NCI-H128 (cell line): ENCODE results near the gene LRIG1.

Experiments used
- DNase-seq: peaks from one replicate; lab custom pipeline; 2025; ENCODE audit not compliant: unreplicated experiment; lab: John Stamatoyannopoulos, UW

LRIG1 gene

DNA sequence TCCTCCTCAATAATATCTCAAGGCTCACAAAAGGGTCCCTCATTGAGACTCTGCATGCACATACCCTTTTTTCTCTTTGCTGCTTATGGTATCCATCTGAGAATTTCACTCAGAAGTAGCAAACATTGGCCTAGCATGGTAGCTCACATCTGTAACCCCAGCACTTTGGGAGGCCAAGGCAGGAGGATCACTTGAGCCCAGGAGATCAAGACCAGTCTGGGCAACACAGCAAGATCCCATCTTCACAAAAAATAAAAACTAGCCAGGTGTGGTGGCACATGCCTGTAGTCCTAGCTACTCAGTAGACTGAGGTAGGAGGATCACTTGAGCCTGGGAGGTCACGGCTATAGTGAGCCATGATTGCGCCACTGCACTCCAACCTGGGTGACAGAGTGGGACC is 11.7 kb downstream of the LRIG1 start:
- DNase-seq = no peak

DNA sequence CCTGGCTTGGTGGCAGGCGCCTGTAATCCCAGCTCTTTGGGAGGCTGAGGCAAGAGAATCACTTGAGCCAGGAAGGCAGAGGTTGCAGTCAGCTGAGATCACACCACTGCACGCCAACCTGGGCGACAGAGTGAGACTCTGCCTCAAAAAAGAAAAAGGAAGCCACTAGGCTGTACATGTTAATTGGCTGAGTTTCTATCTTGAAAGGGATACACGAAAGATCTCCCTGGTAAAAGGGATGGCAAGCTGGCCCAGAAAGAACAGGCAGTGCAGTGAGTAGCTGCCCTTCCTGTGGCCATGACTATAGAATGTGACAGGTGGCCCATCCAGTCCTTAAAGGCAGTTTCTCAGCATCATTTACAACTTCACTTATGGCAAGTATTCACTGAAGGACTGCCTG is 12.3 kb downstream of the LRIG1 start:
- DNase-seq = no peak

DNA sequence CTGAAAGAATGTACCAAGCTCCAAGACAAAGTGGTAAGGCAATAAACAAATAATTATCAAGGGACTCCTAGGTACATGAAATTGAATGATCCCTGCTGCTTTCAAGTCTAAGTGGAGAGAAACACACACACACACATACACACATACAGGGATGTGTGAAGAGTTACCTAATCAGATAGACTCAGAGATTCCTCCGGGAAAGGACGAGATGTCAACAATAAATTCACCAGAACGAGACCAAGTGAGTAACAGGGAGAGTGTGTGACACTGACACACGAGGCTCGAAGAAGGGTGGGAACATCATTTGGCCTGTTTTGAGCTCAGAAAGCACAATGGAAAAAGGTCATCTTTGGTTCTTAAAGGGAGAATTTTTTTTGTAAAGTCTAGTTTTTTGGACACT is 13.4 kb downstream of the LRIG1 start:
- no peak for DNase-seq

DNA sequence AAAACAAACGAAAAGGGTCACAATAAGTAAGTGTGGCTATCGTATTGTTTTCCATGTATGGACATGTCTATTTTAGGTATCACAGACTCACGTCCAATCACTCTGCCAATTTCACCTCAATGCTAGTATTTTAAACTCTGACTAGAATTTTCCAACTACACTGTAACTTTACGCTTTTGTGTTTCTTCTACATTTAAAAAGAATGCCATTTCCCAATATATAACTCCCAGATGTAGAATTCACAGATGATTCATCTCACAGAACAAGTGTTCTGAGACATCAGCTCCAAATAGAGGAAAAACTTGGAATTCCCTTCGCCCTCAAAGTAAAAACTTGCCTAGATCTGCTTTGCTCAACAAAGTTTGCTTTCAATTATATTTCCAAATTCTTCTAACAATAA is 14.2 kb downstream of the LRIG1 start:
- no peak for DNase-seq

DNA sequence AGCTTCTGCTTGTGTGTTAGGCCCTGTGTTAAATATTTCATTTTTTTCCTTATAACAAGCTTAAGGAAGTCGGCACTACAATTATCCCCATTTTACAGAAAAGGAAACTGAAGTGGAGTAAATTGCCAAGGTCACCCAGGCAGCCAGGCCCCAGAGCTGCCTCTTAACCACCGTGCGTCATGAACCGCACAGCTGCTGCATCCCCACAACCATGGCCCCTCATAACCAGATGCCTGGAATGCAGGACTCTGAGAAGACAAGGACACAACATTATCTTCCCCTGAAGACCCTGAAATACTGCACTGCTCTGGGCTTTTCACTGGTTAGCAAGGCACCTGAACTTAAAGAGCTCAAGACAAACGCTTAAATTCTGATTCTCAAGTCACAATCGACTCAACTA is 14.6 kb downstream of the LRIG1 start:
- DNase-seq = no peak

DNA sequence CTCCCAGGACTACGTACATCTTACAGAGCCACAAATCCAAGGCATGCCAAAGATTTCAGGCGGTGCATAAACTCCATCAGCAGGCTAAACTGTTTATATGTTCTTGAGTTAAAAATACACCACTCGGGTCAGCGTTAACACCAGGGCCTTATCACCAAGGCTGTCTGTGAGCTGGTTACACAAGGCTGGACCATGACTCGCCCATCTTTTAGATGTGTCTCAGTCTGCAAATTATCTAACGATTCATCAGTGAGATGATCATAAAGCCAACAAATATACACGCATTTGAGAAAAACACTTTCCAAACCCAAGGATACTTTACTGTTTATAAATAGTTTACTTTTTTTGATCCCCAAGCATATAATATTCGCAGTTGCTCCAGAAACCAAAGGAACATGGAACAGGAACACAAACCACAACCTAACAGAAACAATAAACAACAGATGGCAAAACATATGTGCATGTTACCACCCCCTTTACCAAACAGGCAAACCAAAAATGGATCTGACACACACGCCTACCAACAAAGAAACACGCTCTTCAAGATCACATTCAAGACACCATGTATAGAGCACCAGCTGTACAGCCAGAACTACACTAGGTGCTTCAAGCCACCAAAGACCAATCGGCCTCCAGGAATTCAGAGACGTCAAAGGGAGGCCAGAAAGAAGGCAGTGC is 15.4 kb downstream of the LRIG1 start:
- DNase-seq = no peak

DNA sequence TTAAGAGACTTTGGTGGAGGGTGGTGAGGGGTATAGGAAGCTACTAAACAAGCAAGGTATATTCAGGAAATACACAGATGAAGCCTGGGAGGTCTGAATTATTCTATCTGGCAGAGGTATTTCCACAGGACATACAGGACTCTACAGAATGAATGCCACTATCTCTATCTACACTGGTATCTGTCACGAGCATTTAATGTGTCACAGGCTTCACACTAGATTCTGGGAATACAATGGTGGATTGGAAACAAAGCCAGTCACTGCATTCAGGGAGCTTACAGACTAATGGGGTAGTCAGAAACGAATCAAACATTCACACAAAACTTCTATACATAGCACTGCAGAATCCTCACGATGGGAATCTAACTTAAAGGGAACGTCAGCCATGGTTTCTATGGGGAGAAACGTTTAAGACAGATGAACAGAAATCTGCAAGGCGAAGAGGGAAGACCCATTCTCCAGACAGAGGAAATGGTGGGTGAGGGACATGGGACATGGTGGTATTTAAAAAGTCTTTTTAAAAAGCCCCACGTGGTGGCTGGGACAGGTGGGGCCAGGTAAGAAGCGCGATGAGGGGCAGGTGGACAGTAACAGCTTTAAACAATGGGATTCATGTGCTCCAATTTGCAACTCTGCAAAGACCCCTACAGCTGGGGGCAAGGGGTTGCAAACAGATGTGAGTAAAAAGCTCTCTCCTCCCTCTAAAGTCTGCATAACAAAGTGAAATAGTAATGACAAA is 16.5 kb downstream of the LRIG1 start:
- no peak for DNase-seq

DNA sequence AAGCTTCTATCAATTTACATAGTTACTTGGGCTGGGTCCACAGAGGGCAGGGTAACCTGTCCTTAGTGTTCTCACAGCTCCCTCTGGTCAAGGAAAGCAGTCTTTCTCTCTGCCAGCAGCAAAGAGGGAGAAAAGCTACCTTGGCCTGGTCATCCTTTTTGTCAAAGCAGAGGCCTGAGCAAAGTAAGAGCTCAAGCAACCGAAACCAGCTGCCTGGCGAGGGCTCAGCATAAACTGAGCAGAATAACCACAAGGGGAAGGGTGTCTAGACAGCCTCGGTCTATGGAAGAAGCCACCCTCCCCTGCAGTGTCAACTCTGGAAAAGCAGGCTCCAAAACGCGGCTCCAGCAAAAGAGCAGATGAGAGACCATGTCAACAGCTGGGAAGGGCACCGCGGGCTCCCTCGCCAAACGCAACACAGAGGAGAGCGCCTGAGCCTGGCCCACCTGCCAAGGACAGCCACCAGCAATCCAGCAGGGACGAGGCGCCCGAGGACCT is 17.4 kb downstream of the LRIG1 start:
- DNase-seq = no peak

DNA sequence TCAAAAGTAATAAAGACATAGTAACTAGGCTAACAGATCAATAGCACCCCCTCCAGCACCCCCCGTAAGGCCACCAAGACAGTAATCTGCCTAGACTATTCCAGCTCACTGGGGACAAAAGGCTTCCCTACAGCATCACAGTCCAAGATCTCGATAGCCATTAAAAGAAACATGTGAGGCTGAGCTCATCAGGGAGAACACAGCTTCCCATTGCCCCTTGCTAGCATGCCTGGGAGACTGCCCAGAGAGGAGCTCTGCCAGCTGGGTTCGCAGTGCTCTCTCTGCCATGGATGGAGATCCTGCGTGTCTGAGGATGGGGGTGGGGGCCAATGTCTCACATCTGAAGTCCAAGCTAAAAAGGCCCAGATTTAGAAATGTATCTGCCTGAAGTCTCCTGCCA is 17.8 kb downstream of the LRIG1 start:
- DNase-seq = no peak

DNA sequence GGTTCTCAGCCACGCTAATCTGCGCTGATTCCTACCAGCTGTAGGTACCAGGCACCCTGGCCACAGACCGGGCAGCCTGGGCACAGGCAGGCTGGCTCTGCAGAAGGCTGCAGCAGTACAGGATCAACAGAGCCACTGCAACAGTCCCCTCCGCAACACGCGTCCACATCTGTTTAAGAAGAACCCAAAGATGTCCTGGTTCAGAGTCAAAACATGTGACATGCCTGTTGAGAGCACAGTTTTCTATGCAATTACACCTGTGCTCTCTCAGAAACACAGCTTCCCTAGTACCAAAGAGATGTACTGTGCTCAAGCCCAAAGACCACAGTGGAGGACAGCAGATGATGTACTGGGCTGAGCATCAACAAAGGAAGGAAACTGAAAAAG is 18.8 kb downstream of the LRIG1 start:
- DNase-seq = no peak

DNA sequence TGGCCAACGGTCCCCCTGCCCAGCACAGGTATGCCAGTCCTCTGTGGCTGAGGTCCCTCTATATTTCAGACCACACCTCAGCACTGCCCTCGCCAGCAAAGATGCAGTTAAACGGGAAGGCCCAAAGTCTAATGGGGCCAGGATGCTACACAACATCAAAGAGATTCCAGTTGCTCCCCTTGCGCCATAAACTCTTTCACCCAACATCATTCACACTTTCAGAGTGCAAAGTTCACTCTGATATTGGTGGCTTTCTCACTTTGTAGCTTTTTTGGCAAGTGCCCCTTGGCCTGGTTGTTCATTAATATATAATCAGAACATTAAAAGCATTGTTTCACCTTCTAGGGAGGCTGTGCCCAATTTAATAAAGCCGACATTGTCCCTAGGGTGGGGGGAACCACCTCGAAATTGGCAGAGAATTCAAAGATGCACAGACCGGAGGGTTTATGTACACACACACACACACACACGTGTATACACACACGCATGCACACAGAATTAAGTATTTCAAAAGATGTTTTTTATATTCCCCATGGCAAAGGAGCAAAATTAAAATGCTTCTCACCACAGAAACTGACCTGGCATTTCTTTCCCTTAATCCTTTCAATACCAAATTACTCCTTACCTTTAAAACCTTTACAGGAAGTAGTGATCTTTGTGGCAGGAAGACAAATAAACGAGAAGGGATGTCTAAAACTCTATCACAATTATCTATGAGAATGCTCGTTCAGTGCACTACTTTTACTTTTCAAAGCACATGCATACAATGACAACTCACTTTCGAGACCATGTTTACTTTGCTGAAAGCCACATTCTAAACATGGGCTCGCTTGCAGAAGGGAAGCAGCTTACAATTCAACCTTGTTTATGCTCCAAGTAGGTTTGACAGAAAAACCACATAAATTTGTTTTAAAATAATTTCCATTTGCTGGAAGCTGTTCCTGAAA is 19.5 kb downstream of the LRIG1 start:
- DNase-seq = no peak

DNA sequence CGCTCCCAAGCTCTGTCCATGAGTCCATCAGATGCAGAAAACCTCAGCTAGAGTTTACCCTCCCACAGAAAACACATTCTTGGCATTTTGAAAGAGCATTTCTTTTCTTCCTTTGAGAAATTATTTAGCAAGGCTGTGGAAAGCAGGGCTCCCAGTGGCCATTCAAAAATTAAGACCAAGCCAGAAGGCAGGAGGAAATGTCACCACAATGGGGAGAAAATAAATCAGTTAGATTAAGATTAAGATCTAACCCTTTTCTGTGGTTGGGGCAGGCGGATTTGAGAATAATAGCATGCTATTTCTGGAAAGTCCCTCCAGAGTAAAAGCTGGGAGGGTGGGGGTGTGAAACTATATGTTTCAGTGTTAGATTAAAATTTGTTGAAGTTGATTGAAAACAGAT is 20.2 kb downstream of the LRIG1 start:
- DNase-seq = no peak

DNA sequence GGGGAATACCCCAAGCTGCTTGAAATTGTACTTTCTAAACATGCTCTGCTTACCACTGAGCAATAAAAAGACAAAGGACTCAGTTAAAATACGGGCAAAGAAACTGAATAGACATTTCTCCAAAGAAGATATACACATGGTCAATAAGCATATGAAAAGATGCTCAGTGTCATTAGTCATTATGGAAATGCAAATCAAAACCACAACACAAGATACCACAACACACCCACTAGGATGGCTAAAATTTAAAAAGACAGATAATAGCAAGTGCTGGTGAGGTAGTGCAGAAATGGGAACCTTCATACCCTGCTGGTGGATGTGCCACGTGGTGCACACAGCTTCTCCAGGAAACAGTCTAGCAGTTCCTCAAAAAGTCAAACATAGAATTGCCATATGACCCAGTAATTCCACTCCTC is 21.3 kb downstream of the LRIG1 start:
- no peak for DNase-seq

DNA sequence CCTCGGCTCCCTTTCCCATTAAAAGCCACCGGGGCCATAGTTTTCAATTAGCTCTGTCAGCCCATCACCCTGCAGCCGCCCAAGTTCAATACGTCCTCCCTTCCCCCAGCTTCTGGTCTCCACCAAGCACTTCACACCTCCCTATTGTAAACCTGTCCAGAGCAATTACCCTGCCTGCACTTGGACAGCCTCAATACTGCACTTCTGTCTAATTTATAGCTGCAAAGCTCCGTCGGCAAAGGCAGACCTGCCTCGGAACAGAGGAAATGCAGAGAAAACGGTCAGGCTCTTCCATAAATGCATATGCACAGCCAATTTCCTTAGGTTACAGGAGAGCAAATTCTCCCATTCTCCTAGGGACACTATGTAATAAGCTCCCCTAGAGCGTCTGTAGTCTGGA is 21.9 kb downstream of the LRIG1 start:
- no peak for DNase-seq

DNA sequence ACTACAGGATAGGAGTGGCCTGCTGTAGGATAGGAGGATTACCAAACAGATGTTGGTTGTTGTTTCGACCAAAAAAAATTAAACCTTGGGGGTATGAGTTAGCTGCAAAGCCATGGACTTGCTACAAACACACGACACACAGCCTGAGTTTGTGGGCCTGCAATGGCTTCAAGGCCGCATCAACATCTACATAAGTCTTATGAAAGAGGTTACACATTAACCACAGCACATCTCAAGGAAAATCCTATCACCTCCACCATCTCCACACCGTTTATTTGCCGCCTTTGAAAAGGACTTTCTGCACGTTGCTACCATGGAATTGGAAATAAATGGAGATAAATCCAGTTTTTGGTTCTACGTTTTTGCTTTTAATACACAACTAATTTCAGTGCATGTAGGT is 23.0 kb downstream of the LRIG1 start:
- no peak for DNase-seq

DNA sequence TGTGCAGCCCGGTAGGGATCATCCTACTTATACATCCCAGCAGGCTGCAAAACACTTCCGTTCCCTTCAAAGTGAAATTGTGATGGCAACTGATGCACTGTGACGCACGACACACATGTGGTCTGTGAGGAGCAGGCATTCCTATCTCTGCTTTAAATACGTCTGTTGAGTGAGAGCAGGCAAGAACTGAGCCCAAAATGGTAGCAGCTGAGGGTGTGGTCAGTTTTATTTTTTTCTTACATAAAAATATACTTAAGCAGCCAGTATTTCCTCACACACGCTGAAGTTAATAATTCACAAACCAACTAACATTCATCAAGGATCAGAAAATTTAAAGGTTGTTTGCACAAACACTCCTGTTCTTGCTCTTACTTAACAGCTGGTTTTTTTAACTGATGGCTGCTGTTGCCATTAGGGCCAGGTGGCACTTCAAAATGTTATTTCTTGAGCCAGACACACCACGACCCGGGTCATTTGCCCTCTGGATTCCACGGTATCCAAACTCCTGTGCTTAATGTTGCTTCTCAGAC is 23.9 kb downstream of the LRIG1 start:
- DNase-seq = no peak

DNA sequence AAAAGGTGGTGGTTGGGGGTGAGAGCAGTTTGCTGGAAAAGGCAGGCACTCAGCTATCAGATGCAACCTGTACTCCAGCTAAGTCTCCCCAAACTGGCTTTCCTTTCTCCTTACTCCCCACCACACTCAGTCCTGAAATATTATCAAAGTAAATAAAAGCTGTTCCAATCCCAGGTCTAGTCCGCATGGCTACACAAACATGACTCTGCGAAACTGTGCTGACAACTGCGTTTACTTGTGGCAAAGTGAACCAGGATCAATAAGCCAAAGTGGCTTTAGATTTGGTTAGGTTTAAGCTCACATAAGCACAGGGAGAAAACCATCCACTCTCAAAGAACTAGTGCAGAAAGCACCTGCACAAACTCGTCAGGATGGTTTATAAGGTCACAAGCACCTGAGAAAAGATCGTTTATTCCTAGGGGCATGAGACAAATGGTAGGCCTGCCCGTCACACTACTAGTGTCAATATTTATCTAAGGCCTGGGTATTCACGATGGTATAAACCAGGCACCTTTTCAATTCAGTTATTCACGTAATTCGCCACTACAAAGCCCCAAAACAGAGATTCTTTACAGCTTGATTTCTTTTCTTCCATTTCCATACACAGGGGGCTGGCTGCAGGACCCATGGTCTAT is 25.3 kb downstream of the LRIG1 start:
- DNase-seq = no peak

DNA sequence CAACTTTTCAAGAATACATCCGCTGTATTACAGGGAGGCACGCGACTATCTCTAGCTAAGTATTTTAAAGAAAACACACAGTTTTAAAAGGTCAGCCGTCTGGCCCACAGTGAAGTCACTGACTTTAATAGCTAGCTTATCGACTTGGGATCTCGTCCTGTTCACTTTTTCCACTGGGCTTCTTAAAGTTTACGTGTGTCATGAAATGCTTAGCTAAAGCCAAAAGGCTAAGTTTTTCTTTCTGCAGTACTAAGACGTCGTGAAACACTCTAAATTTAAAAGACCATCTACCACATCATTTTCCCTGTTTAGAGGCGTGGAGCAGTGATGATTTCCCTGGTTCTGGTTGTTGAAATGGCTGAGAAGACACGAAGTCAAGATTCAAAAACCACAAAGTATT is 27.1 kb downstream of the LRIG1 start:
- DNase-seq = no peak

DNA sequence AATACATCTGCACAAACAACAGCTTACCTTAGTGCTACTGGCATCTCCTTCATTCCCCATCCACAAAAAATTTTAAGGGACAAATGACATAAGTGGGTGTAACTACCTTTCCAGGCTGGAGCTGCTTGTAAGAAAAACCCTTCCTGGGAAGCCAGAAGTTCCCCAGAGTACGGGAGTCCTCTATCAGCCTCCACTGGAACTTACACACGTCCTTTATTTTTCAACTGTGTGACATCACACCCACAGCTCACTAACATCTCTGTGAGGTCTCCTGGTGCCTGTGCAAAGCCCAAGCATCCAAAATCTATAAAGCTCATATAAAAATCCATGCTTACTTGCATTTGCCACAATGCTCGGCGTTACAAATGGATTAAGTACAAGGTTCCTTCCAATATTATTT is 27.6 kb downstream of the LRIG1 start:
- no peak for DNase-seq

DNA sequence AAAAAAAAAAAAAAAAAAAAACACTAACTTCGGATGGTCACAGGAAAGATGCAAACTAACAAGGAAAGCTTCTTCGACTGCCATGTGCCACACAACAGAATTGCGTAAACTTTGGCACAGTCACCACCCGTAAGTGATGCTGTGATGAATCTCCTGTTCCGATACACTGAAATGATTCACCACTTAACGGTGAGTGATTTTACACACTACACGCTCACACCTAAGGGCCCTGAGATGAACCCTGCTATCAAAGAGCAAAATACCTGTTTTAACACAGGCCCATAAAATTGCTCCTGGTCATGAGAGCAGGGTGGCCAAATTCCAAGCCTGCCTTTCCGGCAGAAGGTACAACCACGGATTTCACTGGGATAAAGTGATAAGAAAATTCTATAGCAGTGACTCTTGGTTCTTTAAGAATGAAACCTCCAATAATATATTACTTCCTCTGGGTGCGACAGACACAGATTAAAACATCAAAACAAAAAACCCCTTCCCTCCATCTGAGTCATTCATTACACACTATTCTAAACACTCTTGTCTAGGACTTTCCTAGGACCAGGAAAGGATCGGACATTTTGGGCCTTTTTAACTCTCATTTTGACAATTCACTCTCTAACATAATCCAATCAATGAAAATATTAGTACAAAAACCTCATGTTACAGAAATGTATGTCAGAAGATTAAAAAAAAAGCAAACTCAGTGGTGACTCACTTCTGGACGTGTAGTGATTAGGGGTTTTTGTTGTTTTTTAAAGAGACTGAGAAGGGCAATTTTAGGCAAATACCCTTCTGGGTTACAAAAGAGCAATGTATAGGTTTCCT is 28.3 kb downstream of the LRIG1 start:
- DNase-seq = no peak
